Endothelial cell of umbilical vein (primary cell): Measurements from ENCODE around the gene EGFL6. TPM values are rescaled to one million over a fixed set of nuclear protein-coding genes. Genes with fewer than 3 reads are reported as not detected.

Experiments
- BruUV-seq: library from RNA; stranded (reverse); fragments of 400-500 nt; replicated peaks from 2 replicates; lab custom pipeline; 2021; lab: Mats Ljungman, UMichigan
- CTCF ChIA-PET: fragments of 300-600, 350-600 bp; sonication (Branson Sonifier 250); formaldehyde crosslinking; loops from one replicate; lab custom pipeline; 2021; ENCODE audit warnings: antibody characterized with exemption, inconsistent platforms; lab: Charles Lee
- POLR2A ChIA-PET: fragments of 300-600, 350-600 bp; sonication (Branson Sonifier 250); formaldehyde crosslinking; loops from one replicate; lab custom pipeline; 2021; ENCODE audit warnings: antibody characterized with exemption, inconsistent platforms; lab: Charles Lee
- DNase-seq: peaks from one replicate; pipeline ENCODE4 v3.0.0-alpha.2; 2011; ENCODE audit warnings: low read depth, low spot score
- FAIRE-seq: peaks from 2 replicates; lab custom pipeline; 2011; peaks lifted over from hg19 to GRCh38; lab: Jason Lieb, UNC
- H2AFZ ChIP-seq: 2 replicates; pipeline ENCODE4 v1.6.0; 2012; ENCODE audit warnings: low read depth, low read length, control low read depth, inconsistent platforms
- H3K27ac ChIP-seq: 2 replicates; pipeline ENCODE4 v1.5.1; 2011; ENCODE audit warnings: low read depth, mild to moderate bottlenecking, control low read depth, low read length, moderate library complexity; ENCODE audit not compliant: insufficient read depth
- H3K27me3 ChIP-seq, 2 experiments: 2 replicates each; pipeline versions ENCODE4 v1.6.0 to v1.6.1; 2011; ENCODE audit warnings: low read length in 2 of 2, mixed read lengths in 1 of 2; ENCODE audit not compliant: control insufficient read depth in 2 of 2, insufficient read depth in 2 of 2
- H3K36me3 ChIP-seq, 2 experiments: 2 replicates in 1 of 2; 3 replicates in 1 of 2; pipeline ENCODE4 v1.5.1; 2011; ENCODE audit warnings: low read length in 2 of 2, mild to moderate bottlenecking in 1 of 2, moderate library complexity in 1 of 2; ENCODE audit not compliant: control insufficient read depth in 2 of 2, insufficient read depth in 2 of 2; ENCODE audit errors: extremely low read depth in 1 of 2
- H3K4me1 ChIP-seq: 3 replicates; pipeline ENCODE4 v1.5.1; 2011; ENCODE audit warnings: mild to moderate bottlenecking, low read length; ENCODE audit not compliant: control insufficient read depth, insufficient read depth; ENCODE audit errors: extremely low read depth
- H3K4me2 ChIP-seq: 2 replicates; pipeline ENCODE4 v1.6.1; 2011; ENCODE audit warnings: low read length, control low read depth, mixed read lengths; ENCODE audit not compliant: insufficient read depth
- H3K4me3 ChIP-seq, 3 experiments: fragments of 200-600 bp in 1 of 3; sonication (generic), shearing (Covaris generic) in 1 of 3; replicated peaks in 1 of 3; 2 replicates each; pipeline ENCODE4 v1.5.1; 2011 to 2016; ENCODE audit warnings: control low read depth in 3 of 3, low read length in 3 of 3, mild to moderate bottlenecking in 2 of 3, inconsistent platforms in 1 of 3, low read depth in 1 of 3, moderate library complexity in 1 of 3; ENCODE audit not compliant: insufficient read depth in 1 of 3
- H3K79me2 ChIP-seq: 2 replicates; pipeline ENCODE4 v1.6.0; 2012; ENCODE audit warnings: low read length, inconsistent platforms; ENCODE audit not compliant: control insufficient read depth, insufficient read depth
- H3K9ac ChIP-seq: replicated peaks from 2 replicates; pipeline ENCODE3; 2011; ENCODE audit warnings: low read length, control low read depth; ENCODE audit not compliant: insufficient read depth; ENCODE audit errors: extremely low read depth
- H3K9me1 ChIP-seq: replicated peaks from 3 replicates; pipeline ENCODE4 v1.6.0; 2011; ENCODE audit warnings: mild to moderate bottlenecking, low read length; ENCODE audit not compliant: control insufficient read depth, insufficient read depth; ENCODE audit errors: extremely low read depth
- H3K9me3 ChIP-seq: replicated peaks from 2 replicates; pipeline ENCODE4 v1.5.1; 2012; ENCODE audit warnings: low read length, inconsistent platforms; ENCODE audit not compliant: control insufficient read depth, insufficient read depth
- H4K20me1 ChIP-seq: replicated peaks from 2 replicates; pipeline ENCODE3; 2011; ENCODE audit warnings: mild to moderate bottlenecking, low read length; ENCODE audit not compliant: control insufficient read depth, insufficient read depth; ENCODE audit errors: extremely low read depth
- FOS ChIP-seq: IDR thresholded peaks from 2 replicates; pipeline ENCODE4 v1.6.1; 2011; ENCODE audit warnings: mild to moderate bottlenecking, low read length, moderate library complexity, borderline replicate concordance; ENCODE audit not compliant: insufficient read depth
- MAX ChIP-seq: IDR thresholded peaks from 2 replicates; pipeline ENCODE4 v1.6.1; 2011; ENCODE audit not compliant: insufficient read depth, insufficient read length
- POLR2A ChIP-seq: IDR thresholded peaks from 2 replicates; pipeline ENCODE4 v1.6.1; 2012; ENCODE audit warnings: low read depth, mild to moderate bottlenecking, control low read depth, low read length
- dilution Hi-C: fragments of 300-500 bp; cut with MboI; formaldehyde crosslinking; loops from one replicate; pipeline ENCODE4 v1.15.0; 2019; ENCODE audit warnings: low sequenced_read_pairs; ENCODE audit not compliant: extremely low pct_ligation_motif_present
- intact Hi-C: fragments of 100-400 bp; cut with micrococcal nuclease; formaldehyde crosslinking; loops from one replicate; pipeline ENCODE4 v1.10.0; 2022
- polyA plus RNA-seq, 4 experiments: library from polyadenylated mRNA; depleted of rRNA in 3 of 4; stranded (reverse) in 3 of 4; unstranded in 1 of 4; fragments of >200 nt; gene quantifications; 2 replicates each; pipeline versions ENCODE4 v1.2.1 to v1.2.3, GENCODE V29; 2011 to 2012; ENCODE audit warnings: missing spikeins in 1 of 4
- total RNA-seq: library from RNA; stranded (reverse); gene quantifications from 2 replicates; pipeline ENCODE4 v1.2.3, GENCODE V29; 2021

EGFL6 gene
- total and polyA plus RNA-seq, 2 donors (not counting 3 experiments of a cell fraction or from before 2014, with no cell fraction given): not detected

GRCh38 chrX:13574600-13574999 is 5.2 kb downstream of the EGFL6 start:
- POLR2A ChIA-PET: no interaction called here
- H3K4me1 ChIP-seq: no peaks in the 10 kb centered on the region
- dilution Hi-C loops (no loop called here), intact Hi-C loops (no loop called here)
- H2AFZ ChIP-seq: no peak overlapping the region
- peaks cover 6 to 16% of the 10 kb centered on the region in 2 experiments for H3K27me3 ChIP-seq
- no peak overlapping the region for H3K4me3 ChIP-seq
- DNase-seq (no peak), FAIRE-seq (no peak)
- H3K9me1 ChIP-seq: no peaks in the 10 kb centered on the region
- H3K9ac ChIP-seq: no peak overlapping the region
- no peaks in the 10 kb centered on the region for H3K36me3 ChIP-seq
- no peak overlapping the region for H3K27ac ChIP-seq
- no peaks in the 10 kb centered on the region for H4K20me1 ChIP-seq
- BruUV-seq: no TSS peak
- no peaks in the 10 kb centered on the region for H3K9me3 ChIP-seq
- no peak for TF ChIP-seq FOS
- no peak for TF ChIP-seq MAX
- no peak for TF ChIP-seq POLR2A
- H3K79me2 ChIP-seq: no peaks in the 10 kb centered on the region
- CTCF ChIA-PET: no interaction called here
- no peak overlapping the region for H3K4me2 ChIP-seq

GRCh38 chrX:13579661-13580060 is 10.3 kb downstream of the EGFL6 start:
- DNase-seq (no peak), FAIRE-seq (no peak)
- Histone ChIP-seq H3K27me3 (no peaks in the 10 kb centered on the region), H3K79me2 (no peaks in the 10 kb centered on the region), H3K36me3 (no peaks in the 10 kb centered on the region), H3K27ac (no peak overlapping the region), H3K9me1 (no peaks in the 10 kb centered on the region), H3K9me3 (no peaks in the 10 kb centered on the region), H3K4me1 (no peaks in the 10 kb centered on the region), H2AFZ (no peak overlapping the region), H3K4me3 (no peak overlapping the region), H3K9ac (no peak overlapping the region), H3K4me2 (no peak overlapping the region), H4K20me1 (no peaks in the 10 kb centered on the region)
- CTCF ChIA-PET: no interaction called here
- intact Hi-C loops: no loop called here
- dilution Hi-C loops: no loop called here
- no TSS peak for BruUV-seq
- no peak for TF ChIP-seq FOS
- POLR2A ChIA-PET: no interaction called here
